ENCODE data around the gene TK1. TPM values are rescaled to one million over a fixed set of nuclear protein-coding genes. Genes with fewer than 3 reads are reported as not detected.
A peak's percentile ranks its signal among the peaks of the same experiment; 100 is the strongest.

Gene TK1
- total RNA-seq, 4 donors from 2014 or later: 7.4 to 27.9 (median 9.4) TPM

- intact Hi-C loops (cut with DNase I; ENCODE audit: low total_unique reads) (no loop called here), in situ Hi-C loops (cut with MboI; ENCODE audit: low pct_ligation_motif_present in 1 of 4, low pct_unique_long_range_greater_than_20kb in 1 of 4, low sequenced_read_pairs in 3 of 4) (no loop called here)
- H3K4me3 ChIP-seq: no peak overlapping the region
Observed at GRCh38 chr17:78184868-78185267, 2.0 kb downstream of the TK1 start.

GRCh38 chr17:78184351-78184750, 2.5 kb downstream of the TK1 start:
- intact Hi-C loops (cut with DNase I; ENCODE audit: low total_unique reads): no loop called here
- in situ Hi-C loops (cut with MboI; ENCODE audit: low pct_ligation_motif_present in 1 of 4, low pct_unique_long_range_greater_than_20kb in 1 of 4, low sequenced_read_pairs in 3 of 4): no loop called here
- H3K4me1 ChIP-seq: peaks cover 8 to 61% (median 42%) of the 10 kb centered on the region in 4 donors
- H3K9me3 ChIP-seq: no peaks in the 10 kb centered on the region
- WGBS, 2 donors (ENCODE audit: low coverage in 1 of 2): 49% methylated on average over 10 of the region's 10 CpGs; no CpG with 5 or more reads in 1 of the 2 donors
- DNase-seq: no peak
- H3K4me3 ChIP-seq: no peak overlapping the region
- TF ChIP-seq POLR2A (IDR thresholded peaks at IDR 0.05) (no peak), POLR2AphosphoS5 (IDR thresholded peaks at IDR 0.05) (no peak), CTCF (IDR thresholded peaks at IDR 0.05) (no peak), EP300 (IDR thresholded peaks at IDR 0.05; ENCODE audit: low read depth) (no peak)
- H3K36me3 ChIP-seq: no peaks in the 10 kb centered on the region
- H3K27me3 ChIP-seq: no peaks in the 10 kb centered on the region
- H3K27ac ChIP-seq: peak overlapping the region in 3 of 4 donors; percentile 34 to 86 (median 64)

More at GRCh38 chr17:78184868-78185267, 2.0 kb downstream of the TK1 start:
- Histone ChIP-seq H3K9me3 (no peaks in the 10 kb centered on the region), H3K27ac (peak overlapping the region in 3 of 4 donors; percentile 34 to 86 (median 64)), H3K4me1 (peaks cover 8 to 58% (median 39%) of the 10 kb centered on the region in 4 donors), H3K36me3 (no peaks in the 10 kb centered on the region), H3K27me3 (no peaks in the 10 kb centered on the region)
- no peak for DNase-seq
- WGBS, 2 donors (ENCODE audit: low coverage in 1 of 2): 70 to 80% methylated on average over 2 to 9 of the region's 9 CpGs
- TF ChIP-seq CTCF (IDR thresholded peaks at IDR 0.05): no peak
- no peak for TF ChIP-seq EP300 (IDR thresholded peaks at IDR 0.05; ENCODE audit: low read depth)
- TF ChIP-seq POLR2AphosphoS5 (IDR thresholded peaks at IDR 0.05): no peak
- no peak for TF ChIP-seq POLR2A (IDR thresholded peaks at IDR 0.05)

- H3K36me3 ChIP-seq: no peaks in the 10 kb centered on the region
- peaks cover 8 to 61% (median 42%) of the 10 kb centered on the region in 4 donors for H3K4me1 ChIP-seq
- intact Hi-C loops (cut with DNase I; ENCODE audit: low total_unique reads): no loop called here
- no peak overlapping the region for H3K4me3 ChIP-seq
- in situ Hi-C loops (cut with MboI; ENCODE audit: low pct_ligation_motif_present in 1 of 4, low pct_unique_long_range_greater_than_20kb in 1 of 4, low sequenced_read_pairs in 3 of 4): no loop called here
- no peaks in the 10 kb centered on the region for H3K27me3 ChIP-seq
- H3K27ac ChIP-seq: peak overlapping the region in 3 of 4 donors; percentile 34 to 86 (median 64)
- H3K9me3 ChIP-seq: no peaks in the 10 kb centered on the region
- 60 to 81% methylated on average over 1 to 12 of the region's 12 CpGs for WGBS, 2 donors (ENCODE audit: low coverage in 1 of 2)
- TF ChIP-seq POLR2A (IDR thresholded peaks at IDR 0.05) (no peak), CTCF (IDR thresholded peaks at IDR 0.05) (no peak), EP300 (IDR thresholded peaks at IDR 0.05; ENCODE audit: low read depth) (no peak), POLR2AphosphoS5 (IDR thresholded peaks at IDR 0.05) (no peak)
- DNase-seq: no peak
Observed at GRCh38 chr17:78183916-78184315, 2.9 kb downstream of the TK1 start.

GRCh38 chr17:78182504-78182903, 4.3 kb downstream of the TK1 start:
- in situ Hi-C loops (cut with MboI; ENCODE audit: low pct_ligation_motif_present in 1 of 4, low pct_unique_long_range_greater_than_20kb in 1 of 4, low sequenced_read_pairs in 3 of 4) (no loop called here), intact Hi-C loops (cut with DNase I; ENCODE audit: low total_unique reads) (no loop called here)
- H3K36me3 ChIP-seq: no peaks in the 10 kb centered on the region
- no peaks in the 10 kb centered on the region for H3K27me3 ChIP-seq
- no peak overlapping the region for H3K4me3 ChIP-seq
- H3K4me1 ChIP-seq: peaks cover 6 to 51% (median 38%) of the 10 kb centered on the region in 4 donors
- H3K9me3 ChIP-seq: no peaks in the 10 kb centered on the region
- no peak for TF ChIP-seq POLR2A (IDR thresholded peaks at IDR 0.05)
- no peak for TF ChIP-seq POLR2AphosphoS5 (IDR thresholded peaks at IDR 0.05)
- TF ChIP-seq CTCF (IDR thresholded peaks at IDR 0.05): no peak
- TF ChIP-seq EP300 (IDR thresholded peaks at IDR 0.05; ENCODE audit: low read depth): no peak
- WGBS, 2 donors (ENCODE audit: low coverage in 1 of 2): 91% methylated on average over 13 of the region's 13 CpGs; no CpG with 5 or more reads in 1 of the 2 donors
- no peak overlapping the region for H3K27ac ChIP-seq
- no peak for DNase-seq
